H7 (cell line): ENCODE data around the gene EGLN2. TPM values are rescaled to one million over a fixed set of nuclear protein-coding genes. Genes with fewer than 3 reads are reported as not detected.
A peak's percentile ranks its signal among the peaks of the same experiment; 100 is the strongest.
"Not testable (repeated sequence)": the region's sequence is repeated elsewhere in the genome, so short reads cannot be mapped to it uniquely, and the experiment has no call there.

Experiments used
- DNase-seq: peaks from one replicate; pipeline ENCODE4 v3.0.0; 2012
- H3K27me3 ChIP-seq: 2 replicates; pipeline ENCODE4 v1.6.0; 2011; ENCODE audit warnings: mild to moderate bottlenecking, low read length; ENCODE audit not compliant: control insufficient read depth, insufficient read depth
- H3K36me3 ChIP-seq: replicated peaks from 2 replicates; pipeline ENCODE4 v1.5.1; 2011; ENCODE audit warnings: low read length; ENCODE audit not compliant: control insufficient read depth, insufficient read depth
- H3K4me3 ChIP-seq: 2 replicates; pipeline ENCODE4 v1.5.1; 2011; ENCODE audit warnings: low read depth, mild to moderate bottlenecking, control low read depth, low read length, moderate library complexity; ENCODE audit not compliant: insufficient read depth
- total RNA-seq: library from RNA; depleted of rRNA; stranded (reverse); fragments of >200 nt; shearing (Covaris generic); gene quantifications from 2 replicates; pipeline ENCODE4 v1.2.3, GENCODE V29; 2014

Gene EGLN2
- total RNA-seq, 1 experiment from 2014 or later: 148 TPM

DNA sequence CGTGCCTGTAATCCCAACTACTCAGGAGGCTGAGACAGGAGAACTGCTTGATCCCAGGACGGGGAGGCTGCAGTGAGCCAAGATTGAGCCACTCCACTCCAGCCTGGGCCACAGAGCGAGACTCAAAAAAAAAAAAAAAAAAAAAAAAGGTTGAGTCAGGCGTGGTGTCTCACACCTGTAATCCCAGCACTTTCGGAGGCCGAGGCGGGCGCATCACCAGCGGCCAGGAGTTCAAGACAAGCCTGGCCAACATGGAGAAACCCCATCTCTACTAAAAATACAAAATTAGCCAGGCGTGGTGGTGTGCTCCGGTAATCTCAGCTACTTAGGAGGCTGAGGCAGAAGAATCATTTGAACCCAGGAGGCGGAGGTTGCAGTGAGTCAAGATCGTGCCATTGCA is 32.6 kb upstream of the EGLN2 start:
- not testable (repeated sequence) for H3K4me3 ChIP-seq, H3K27me3 ChIP-seq, DNase-seq
- peaks cover 36% of the 10 kb centered on the region for H3K36me3 ChIP-seq

DNA sequence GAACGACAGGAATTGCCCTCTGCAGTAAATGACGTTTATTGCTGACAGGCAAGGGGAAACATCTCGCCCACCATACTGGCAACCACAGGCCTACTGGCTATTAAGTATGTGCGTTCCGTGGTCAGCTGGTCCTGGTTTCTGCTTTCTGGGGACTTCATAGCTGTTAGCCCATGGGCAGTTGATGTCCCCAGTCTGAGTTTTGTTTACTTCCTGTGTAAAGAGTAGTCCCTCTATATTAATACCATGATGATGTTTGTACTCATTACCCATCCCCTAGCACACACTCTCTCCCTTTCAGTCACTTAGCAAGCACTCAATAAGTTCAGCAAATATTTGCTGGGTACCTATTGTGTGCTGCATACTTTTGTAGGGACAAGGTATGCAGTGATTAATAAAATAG is 30.1 kb upstream of the EGLN2 start:
- Histone ChIP-seq H3K4me3 (no peak overlapping the region), H3K36me3 (peaks cover 15% of the 10 kb centered on the region), H3K27me3 (no peaks in the 10 kb centered on the region)
- DNase-seq: no peak

DNA sequence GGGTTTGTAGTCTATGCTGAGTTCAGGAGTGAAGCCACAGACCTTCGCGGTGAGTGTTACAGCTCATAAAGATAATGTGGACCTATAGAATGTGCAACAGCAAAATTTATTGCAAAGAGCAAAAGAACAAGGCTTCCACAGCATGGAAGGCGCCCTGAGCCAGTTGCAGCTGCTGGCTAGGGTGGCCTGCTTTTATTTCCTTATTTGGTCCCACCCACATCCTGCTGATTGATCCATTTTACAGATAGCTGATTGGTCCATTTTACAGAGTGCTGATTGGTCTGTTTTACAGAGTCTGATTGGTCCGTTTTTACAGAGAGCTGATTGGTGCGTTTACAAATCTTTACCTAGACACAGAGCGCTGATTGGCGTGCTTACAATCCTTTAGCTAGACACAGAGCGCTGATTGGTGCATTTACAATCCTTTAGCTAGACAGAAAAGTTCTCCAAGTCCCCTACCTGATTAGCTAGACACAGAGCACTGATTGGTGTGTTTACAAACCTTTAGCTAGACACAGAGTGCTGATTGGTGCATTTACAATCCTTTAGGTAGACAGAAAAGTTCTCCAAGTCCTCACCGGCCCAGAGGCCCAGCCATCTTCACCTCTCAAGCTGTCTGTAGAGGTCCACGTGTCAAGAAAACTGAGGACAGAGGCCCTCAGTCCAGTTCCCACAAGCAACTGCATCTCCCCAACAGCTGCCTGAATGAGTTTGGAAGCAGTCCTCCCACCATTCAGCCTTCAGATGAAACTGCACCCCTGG is 27.7 kb upstream of the EGLN2 start:
- not testable (repeated sequence) for H3K36me3 ChIP-seq, DNase-seq, H3K4me3 ChIP-seq, H3K27me3 ChIP-seq

DNA sequence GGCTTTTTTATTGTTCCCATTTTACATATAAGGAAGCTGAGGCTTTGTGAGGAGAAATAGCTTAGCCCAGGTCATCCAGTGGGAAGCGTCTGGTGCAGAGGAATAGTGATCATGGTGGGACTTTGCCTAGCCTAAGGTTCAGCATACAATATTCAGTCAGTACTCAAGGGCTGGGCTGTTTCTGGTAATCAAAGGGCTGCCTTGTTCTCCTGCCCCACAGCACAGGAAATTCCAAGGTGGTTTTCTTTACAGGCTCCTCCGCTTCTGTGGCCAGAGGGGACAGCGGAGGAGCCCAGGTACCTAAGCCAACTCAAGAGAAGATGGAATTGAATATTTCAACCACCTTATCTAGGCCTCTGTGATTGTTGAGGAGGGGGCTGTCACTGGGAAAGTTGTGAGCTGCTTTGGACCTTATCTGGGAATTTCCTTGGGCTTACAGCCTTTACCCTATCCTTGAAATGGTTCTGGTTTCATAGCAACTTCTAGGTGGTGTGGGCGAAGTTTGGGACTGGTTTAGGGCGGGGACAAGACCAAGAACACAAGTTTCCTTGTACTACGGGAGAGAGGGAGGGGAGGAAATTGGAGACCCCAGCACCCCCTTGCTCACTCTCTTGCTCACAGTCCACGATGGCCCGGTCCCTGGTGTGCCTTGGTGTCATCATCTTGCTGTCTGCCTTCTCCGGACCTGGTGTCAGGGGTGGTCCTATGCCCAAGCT is 23.9 kb upstream of the EGLN2 start, which contains the start of gene MIA:
MIA (plus strand) TSS at position 606 of the 716 bp plus-strand sequence; CDS start at position 628, 22 bp downstream.
- Histone ChIP-seq H3K27me3 (no peaks in the 10 kb centered on the region), H3K36me3 (no peaks in the 10 kb centered on the region), H3K4me3 (no peak within 1 kb of the TSS)
- no peak for DNase-seq

DNA sequence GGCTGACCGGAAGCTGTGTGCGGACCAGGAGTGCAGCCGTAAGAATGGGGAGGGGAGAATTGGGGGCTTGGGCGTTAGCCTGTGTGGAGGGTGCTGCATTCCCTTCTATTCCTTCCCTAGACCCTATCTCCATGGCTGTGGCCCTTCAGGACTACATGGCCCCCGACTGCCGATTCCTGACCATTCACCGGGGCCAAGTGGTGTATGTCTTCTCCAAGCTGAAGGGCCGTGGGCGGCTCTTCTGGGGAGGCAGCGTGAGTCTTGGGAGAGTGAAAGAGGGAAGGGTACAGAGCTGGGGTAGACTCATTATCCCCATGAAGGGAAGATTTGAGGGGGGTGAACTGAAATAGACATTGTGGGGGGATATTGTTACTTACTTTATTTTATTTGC is 23.4 kb upstream of the EGLN2 start:
- DNase-seq: no peak
- Histone ChIP-seq H3K36me3 (no peaks in the 10 kb centered on the region), H3K4me3 (no peak overlapping the region), H3K27me3 (no peaks in the 10 kb centered on the region)

DNA sequence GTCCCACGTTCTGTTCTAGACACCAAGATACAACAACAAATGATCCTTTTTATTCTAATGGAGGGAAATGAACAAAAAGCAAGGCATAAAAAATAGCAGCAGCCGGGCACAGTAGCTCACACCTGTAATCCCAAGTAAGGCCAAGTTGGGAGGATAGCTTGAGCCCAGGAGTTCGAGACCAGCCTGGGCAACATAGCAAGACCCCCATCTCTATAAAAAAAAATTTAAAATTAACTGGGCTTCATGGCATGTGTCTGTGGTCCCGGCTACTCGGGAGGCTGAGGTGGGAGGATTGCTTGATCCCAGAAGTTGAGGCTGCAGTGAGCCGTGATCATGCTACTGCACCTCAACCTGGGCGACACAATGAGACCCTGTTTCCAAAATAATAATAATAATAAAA is 22.6 kb upstream of the EGLN2 start:
- DNase-seq: no peak
- no peak overlapping the region for H3K4me3 ChIP-seq
- H3K27me3 ChIP-seq: no peaks in the 10 kb centered on the region
- no peaks in the 10 kb centered on the region for H3K36me3 ChIP-seq

DNA sequence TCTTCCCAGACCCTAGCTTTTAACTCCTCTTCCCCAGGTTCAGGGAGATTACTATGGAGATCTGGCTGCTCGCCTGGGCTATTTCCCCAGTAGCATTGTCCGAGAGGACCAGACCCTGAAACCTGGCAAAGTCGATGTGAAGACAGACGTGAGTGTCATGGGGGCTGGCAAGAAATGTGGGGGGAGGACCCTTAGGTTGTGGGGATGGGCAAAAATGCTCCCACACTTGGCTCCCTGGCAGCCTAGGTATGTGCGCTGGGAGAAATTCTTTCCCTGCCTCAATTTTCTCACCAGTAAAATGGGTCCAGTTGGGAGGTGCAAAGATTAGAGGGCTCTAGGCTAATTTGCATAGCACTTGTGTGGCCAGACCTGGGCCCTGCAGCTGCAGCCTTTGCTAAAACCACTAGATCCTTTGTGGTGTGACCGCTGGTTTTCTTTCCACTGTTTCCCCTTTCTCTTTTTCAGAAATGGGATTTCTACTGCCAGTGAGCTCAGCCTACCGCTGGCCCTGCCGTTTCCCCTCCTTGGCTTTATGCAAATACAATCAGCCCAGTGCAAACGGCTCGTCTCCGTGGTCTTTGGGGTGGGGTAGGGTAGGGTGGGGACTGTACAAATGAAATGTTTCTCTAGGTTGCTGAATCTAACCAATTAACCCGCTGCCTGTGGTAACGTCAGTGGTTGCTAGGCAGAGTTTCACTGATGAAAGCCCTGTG is 21.9 kb upstream of the EGLN2 start:
- H3K27me3 ChIP-seq: no peaks in the 10 kb centered on the region
- no peaks in the 10 kb centered on the region for H3K36me3 ChIP-seq
- DNase-seq: peak; percentile 88
- H3K4me3 ChIP-seq: peak overlapping the region; percentile 65

DNA sequence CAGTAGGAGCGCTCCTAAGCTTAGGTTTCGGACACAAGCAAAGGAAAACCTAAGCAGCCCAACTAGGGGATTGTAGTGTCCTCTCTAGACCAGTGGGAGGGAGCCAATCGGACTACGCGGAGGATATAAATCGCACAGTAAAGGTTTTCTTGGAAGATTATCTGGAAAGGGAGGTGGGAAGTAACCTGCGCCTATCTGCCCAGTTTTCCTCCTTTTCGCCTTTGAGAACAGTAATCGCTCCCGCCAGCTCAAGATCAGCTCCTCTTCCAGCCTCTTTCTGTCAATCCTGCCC is 21.4 kb upstream of the EGLN2 start:
- peak overlapping the region; percentile 65 for H3K4me3 ChIP-seq
- no peaks in the 10 kb centered on the region for H3K36me3 ChIP-seq
- no peaks in the 10 kb centered on the region for H3K27me3 ChIP-seq
- DNase-seq: no peak

DNA sequence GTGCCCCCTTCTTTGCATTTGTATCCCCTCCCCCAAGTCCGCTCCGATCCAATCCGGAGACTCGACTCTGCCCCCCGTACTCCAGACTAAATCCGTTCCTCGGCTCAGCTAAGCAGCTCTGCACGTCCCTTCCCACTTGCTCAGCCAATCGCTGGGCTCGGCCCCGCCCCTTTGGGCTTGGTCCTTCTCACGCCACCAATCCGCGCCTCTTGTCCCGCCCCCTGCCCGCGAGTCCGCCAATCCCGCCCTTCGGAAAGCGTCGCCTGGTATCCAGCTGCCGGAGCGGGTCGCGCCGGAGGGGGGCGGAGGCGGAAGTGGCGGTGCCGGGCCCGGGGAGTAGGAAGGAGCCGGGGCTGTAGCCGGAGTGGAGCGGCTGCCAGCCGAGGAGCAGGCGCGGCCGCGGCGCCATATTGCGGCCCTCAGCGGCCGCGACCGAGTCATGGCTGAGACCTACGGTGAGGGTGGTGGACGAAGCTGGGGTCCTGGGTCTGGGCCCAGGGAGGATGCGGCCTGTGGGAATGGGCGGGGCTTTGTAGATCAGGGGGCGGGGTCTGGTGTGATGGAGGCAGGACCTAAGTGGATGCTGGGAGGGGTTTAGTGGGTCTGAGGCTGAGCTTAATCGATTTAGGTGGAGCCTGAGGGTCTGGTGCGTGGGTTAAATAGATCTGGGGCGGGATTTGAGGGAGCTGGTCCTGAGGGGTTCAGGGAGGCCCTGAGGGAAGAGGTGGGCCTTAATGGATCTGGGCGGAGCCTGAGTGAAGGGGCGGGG is 20.9 kb upstream of the EGLN2 start, which contains the start of gene RAB4B:
RAB4B (plus strand) TSS at position 311 of the 769 bp plus-strand sequence; CDS start at position 440, 129 bp downstream.
- peak; percentile 98 for DNase-seq
- Histone ChIP-seq H3K36me3 (no peaks in the 10 kb centered on the region), H3K27me3 (no peaks in the 10 kb centered on the region), H3K4me3 (peak within 1 kb of the TSS; percentile 80)

DNA sequence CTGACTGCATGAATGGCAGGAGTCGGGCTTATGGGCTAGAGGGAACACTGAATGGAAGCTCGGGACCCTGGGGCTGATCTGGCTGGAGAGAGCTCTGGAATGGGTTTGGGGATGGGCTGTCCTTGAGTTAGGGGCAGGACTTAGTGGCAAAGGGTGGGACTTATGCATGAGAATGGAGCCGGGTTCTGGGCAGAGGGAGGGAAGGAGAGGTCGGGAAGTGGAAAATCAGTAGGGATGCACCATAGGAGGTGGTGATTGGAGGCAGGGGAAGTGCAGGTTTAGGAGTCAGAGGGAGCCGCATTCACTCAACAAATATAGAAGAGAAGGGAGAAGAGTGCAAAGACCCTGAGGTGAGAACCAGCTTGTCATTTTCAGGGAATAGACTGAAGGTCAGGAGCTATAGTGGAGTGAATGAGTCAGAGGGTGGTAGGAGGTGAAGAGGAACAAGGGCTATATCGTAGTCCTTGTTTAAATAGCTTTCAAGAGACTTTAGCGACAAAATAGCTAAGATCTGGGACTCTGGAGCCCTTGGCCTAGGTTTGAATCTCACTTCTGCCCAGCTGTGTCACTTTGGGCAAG is 20.2 kb upstream of the EGLN2 start:
- DNase-seq: peak; percentile 95
- H3K27me3 ChIP-seq: no peaks in the 10 kb centered on the region
- peak overlapping the region; percentile 80 for H3K4me3 ChIP-seq
- H3K36me3 ChIP-seq: no peaks in the 10 kb centered on the region; the same call in 1 of the 2 replicates

DNA sequence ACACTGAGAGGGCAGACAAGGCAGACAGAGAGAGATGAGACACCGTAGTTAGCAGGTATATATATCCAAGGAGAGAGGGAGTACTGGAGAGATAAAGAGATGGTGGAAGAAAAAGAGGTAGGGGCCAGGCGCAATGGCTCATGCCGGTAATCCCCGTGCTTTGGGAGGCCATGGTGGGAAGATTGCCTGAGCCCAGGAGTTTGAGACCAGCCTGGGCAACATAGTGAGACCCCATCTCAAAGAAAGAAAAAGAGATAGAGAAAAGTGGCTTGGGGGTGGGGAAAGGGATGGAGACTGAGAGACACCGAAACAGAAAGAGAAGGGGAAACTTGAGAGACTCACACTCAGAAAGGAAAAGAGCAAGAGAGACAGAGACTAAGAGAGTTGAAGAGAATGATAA is 18.4 kb upstream of the EGLN2 start:
- DNase-seq: no peak
- Histone ChIP-seq H3K27me3 (no peaks in the 10 kb centered on the region), H3K36me3 (no peaks in the 10 kb centered on the region; the same call in 1 of the 2 replicates), H3K4me3 (no peak overlapping the region)

DNA sequence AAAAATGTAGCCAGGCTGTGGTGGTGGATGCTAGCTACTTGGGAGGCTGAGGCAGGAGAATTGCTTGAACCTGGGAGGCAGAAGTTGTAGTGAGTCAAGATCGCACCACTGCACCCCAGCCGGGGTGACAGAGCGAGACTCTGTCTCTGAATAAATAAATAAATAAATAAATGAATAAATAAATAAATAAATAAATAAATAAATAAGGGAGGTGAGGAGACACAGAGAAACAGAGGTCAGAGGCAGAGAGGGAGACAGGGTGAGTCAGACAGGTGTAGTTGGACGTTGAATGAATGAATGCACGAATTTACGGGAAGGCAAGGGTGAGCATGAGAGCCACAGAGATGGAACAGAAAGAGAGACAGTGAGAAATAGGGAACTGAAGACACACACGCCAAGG is 17.9 kb upstream of the EGLN2 start:
- Histone ChIP-seq H3K27me3 (no peaks in the 10 kb centered on the region), H3K36me3 (no peaks in the 10 kb centered on the region; the same call in 1 of the 2 replicates), H3K4me3 (no peak overlapping the region)
- no peak for DNase-seq

DNA sequence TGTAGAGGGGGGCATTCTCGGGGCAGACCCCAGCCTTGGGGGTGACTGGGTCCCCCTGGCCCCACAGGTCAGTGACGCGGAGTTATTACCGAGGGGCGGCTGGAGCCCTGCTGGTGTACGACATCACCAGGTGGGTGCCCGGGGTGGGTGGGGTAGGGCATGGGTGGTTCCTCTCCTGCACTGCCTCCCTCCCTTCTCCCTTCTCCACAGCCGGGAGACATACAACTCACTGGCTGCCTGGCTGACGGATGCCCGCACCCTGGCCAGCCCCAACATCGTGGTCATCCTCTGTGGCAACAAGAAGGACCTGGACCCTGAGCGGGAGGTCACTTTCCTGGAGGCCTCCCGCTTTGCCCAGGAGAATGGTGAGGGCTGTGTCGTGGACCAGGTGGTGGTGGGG is 15.3 kb upstream of the EGLN2 start:
- Histone ChIP-seq H3K36me3 (no peaks in the 10 kb centered on the region; the same call in 1 of the 2 replicates), H3K4me3 (no peak overlapping the region), H3K27me3 (no peaks in the 10 kb centered on the region)
- DNase-seq: peak; percentile 42

DNA sequence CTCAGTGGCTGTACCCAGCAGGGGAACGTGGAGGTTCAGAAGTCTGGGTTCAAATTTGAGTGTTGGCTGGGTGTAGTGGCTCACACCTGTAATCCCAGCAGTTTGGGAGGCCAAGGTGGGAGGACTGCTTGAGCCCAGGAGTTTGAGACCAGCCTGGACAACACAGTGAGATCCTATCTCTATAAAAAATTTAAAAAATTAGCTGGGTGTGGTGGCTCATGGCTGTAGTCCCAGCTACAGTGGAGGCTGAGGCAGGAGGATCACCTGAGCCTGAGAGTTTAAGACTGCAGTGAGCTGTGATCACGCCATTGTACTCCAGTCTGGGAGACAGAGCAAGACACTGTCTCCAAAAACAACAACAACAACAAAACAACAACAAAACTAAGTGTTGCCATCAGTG is 14.8 kb upstream of the EGLN2 start:
- H3K27me3 ChIP-seq, H3K4me3 ChIP-seq, DNase-seq, H3K36me3 ChIP-seq: not testable (repeated sequence)
